Stimulated activated CD8-positive, alpha-beta memory T cell treated with anti-CD3 and anti-CD28 coated beads, Interleukin-4, amount 100 ng/mL, for 24 hours (primary cell): Measurements from ENCODE around the gene PSD4.

Experiments
- DNase-seq: peaks from one replicate; pipeline ENCODE4 v3.0.0-alpha.2; 2020; ENCODE audit warnings: low read depth

PSD4 gene

GRCh38 chr2:113173542-113174375 is at the start of gene PSD4:
PSD4 (plus strand) TSS chr2:113173971; CDS start chr2:113182457, 8,486 bp downstream.
- DNase-seq: peak; percentile 83

DNA sequence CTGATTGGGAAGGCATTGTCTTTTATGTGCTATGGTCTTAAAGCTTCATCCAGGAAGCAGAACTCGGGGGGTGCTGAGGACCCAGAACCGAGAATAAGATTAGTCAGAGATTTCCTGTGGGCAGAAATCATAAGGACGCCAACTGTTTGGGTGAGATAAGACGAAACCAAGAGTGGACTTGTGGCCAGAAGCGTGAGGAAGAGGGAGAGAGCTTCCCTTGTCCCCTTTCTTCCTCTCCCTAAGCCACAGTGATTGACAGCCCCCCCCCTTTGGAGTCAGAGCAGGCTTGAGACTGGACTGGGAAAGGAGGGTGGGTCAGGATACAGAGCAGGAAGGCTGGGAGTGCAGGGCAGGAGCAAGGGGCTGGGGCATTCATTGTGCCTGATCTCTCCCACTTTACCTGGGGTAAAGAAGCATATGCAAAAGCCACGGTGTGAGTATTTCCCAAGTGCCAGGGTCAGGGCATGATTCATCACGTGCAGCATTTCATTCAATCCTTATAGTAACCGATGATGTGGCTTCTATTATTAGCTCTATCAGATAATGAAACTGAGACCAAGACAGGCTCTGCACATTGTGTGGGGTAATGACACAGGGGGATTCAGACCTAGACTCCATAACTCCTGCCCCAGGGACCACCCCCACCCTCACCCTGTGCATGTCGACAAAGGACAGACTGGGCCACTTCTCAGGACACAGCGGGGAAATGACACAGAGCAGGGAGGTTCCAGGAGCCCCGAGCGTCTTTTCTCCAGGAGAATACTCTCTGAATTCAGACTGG is 49.4 kb upstream of the PSD4 start:
- DNase-seq: no peak

GRCh38 chr2:113124984-113125855 is 48.6 kb upstream of the PSD4 start:
- no peak for DNase-seq

- no peak for DNase-seq
These were observed 46.7 kb upstream of the PSD4 start, which contains the start of gene IL1RN for GRCh38 chr2:113126845-113127645. IL1RN (plus strand) TSS chr2:113127598; CDS start chr2:113127625, 27 bp downstream.

DNA sequence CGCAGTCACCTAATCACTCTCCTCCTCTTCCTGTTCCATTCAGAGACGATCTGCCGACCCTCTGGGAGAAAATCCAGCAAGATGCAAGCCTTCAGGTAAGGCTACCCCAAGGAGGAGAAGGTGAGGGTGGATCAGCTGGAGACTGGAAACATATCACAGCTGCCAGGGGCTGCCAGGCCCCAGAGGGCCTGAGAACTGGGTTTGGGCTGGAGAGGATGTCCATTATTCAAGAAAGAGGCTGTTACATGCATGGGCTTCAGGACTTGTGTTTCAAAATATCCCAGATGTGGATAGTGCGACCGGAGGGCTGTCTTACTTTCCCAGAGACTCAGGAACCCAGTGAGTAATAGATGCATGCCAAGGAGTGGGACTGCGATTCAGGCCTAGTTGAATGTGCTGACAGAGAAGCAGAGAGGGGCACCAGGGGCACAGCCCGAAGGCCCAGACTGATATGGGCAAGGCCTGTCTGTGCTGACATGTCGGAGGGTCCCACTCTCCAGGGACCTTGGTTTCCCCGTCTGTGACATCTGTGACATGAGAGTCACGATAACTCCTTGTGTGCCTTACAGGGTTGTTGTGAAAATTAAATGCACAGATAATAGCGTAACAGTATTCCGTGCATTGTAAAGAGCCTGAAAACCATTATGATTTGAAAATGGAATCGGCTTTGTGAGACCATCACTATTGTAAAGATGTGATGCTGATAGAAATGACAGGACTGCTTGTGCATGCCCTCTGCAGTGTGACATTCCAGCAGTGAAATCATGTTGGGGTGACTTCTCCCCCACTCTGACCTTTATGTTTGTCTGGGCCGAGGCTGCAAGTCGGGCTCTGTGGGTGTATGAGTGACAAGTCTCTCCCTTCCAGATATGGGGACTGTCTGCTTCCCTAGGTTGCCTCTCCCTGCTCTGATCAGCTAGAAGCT is 45.9 kb upstream of the PSD4 start:
- no peak for DNase-seq

DNA sequence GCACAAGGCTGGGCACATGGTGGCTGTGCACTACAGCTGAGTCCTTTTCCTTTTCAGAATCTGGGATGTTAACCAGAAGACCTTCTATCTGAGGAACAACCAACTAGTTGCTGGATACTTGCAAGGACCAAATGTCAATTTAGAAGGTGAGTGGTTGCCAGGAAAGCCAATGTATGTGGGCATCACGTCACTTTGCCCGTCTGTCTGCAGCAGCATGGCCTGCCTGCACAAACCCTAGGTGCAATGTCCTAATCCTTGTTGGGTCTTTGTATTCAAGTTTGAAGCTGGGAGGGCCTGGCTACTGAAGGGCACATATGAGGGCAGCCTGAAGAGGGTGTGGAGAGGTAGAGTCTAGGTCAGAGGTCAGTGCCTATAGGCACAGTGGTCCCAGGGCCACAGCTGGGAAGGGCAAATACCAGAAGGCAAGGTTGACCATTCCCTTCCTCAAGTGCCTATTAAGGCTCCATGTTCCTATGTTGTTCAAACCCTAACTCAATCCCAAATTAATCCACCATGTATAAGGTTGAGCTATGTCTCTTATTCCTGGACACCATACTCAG is 44.2 kb upstream of the PSD4 start:
- no peak for DNase-seq

DNA sequence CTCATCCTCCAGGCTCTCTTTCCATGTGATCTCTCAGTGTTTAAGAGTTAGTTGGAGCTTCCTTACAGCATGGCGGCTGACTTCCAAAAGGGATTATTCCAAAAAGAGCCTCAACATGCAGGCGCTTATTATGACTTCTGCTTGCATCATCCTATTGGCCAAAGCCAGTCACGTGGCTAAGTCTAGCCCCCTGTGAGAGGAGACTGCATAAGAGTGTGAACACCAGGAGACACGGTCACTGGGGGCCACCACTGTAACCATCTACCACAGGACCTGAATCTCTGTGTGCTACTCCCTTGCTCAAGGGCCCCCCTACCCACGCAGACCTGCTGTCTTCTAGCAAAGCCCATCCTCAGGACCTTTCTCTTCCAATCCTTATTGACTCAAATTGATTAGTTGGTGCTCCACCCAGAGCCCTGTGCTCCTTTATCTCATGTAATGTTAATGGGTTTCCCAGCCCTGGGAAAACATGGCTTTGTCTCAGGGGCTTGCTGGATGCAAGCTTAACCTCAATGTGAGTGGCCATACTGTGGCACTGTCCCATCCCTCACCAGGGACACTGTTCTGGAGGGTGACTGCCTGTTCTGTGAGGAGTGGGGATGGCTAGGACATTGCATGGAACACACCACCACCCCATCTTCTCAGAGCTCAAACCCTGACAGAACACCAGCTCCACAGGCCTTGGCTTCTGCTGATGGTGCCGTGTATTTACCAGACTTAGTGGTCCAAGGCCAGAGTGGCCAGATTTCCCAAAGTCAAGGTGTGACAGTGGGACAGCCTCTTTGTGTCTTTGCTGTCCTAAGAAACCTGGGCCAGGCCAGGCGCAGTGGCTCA is 42.2 kb upstream of the PSD4 start:
- no peak for DNase-seq

DNA sequence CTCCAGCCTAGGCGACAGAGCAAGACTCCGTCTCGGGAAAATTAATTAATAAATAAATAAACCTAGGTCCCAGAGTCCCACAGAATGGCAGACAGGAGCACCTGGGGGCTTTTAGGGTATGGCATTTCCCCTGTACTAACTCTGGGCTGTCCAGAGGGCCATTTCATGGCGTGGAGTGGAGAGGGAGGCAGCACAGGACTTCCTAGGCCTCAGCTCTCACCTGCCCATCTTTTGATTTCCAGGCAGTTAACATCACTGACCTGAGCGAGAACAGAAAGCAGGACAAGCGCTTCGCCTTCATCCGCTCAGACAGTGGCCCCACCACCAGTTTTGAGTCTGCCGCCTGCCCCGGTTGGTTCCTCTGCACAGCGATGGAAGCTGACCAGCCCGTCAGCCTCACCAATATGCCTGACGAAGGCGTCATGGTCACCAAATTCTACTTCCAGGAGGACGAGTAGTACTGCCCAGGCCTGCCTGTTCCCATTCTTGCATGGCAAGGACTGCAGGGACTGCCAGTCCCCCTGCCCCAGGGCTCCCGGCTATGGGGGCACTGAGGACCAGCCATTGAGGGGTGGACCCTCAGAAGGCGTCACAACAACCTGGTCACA is 41.3 kb upstream of the PSD4 start:
- DNase-seq: no peak

DNA sequence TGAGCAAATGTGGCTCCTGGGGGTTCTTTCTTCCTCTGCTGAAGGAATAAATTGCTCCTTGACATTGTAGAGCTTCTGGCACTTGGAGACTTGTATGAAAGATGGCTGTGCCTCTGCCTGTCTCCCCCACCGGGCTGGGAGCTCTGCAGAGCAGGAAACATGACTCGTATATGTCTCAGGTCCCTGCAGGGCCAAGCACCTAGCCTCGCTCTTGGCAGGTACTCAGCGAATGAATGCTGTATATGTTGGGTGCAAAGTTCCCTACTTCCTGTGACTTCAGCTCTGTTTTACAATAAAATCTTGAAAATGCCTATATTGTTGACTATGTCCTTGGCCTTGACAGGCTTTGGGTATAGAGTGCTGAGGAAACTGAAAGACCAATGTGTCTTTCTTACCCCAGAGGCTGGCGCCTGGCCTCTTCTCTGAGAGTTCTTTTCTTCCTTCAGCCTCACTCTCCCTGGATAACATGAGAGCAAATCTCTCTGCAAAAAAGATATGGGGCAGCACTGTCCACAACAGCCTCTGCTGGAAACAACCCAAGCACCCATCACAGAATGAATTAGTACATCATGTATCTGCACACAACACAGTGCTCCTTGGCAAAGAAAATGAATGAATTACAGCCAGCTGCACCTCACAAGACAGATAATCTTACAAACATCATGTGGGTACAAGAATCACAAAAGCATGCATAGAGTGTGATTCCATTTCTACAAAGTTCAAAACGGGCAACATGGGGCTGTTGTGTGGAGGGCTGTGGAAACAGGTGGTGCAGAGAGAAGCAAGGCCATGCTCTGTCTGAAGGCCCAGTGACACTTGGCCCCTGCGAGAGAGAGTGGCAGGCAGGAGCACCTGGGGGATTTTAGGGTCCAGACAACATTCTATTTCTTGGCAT is 39.8 kb upstream of the PSD4 start:
- DNase-seq: no peak

DNA sequence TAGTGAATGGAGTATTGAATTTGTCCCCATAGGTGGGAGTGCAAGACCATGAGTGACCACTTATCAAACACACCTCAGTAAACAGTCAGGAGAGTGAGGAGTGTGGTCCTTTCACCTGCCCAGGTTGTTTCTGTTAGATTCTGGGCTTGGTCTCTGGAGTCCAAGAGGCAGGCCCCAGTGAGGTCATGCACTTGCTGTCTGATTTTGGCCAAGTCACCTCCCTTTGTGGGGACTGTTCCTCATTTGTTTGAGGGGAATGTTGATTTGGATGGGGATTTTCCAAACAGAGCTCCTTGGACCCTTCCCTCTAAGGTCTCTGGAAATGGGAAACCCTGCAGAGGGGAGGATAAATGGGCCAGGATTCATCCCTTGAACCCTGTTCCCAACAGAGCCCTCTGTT is 39.1 kb upstream of the PSD4 start:
- DNase-seq: no peak

DNA sequence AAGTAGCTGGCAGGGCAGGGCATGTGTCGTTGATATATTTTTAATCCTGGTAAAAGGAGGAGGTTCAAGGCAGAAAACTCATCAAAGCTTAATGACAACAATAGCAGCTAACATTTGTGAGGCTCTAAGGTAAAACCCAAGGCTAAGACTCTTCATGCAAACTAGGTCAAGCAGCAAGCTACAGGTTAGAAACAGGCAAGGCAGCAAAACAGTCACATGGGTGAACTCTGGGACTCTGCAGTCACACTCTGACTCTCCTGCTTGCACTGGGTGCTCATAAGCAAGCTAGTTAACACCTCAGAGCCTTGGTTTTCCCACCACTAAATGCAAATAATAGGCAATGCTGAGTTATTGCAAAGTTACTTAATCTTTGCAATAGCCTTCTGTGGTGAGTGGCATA is 38.5 kb upstream of the PSD4 start:
- no peak for DNase-seq

GRCh38 chr2:113136828-113137775 is 36.7 kb upstream of the PSD4 start:
- no peak for DNase-seq

DNA sequence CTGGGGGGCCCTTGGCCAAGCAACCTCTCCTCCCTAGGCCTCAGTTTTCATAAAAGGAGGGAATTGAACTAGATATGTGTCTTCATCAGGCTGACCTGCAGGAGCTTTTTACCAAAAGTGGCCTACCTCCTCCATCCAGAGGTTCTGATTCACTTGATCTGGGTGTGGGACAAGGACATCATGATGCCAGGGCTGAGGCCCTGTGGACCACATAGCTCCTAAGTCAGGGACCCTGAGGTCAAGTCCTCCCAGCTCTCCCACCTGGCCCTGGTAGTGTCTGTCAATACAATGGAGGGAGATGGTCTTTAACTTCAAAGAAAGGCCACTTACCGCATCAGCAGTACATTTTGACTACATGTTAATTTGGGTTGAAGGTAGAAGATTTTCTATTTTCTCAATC is 35.9 kb upstream of the PSD4 start:
- DNase-seq: no peak

DNA sequence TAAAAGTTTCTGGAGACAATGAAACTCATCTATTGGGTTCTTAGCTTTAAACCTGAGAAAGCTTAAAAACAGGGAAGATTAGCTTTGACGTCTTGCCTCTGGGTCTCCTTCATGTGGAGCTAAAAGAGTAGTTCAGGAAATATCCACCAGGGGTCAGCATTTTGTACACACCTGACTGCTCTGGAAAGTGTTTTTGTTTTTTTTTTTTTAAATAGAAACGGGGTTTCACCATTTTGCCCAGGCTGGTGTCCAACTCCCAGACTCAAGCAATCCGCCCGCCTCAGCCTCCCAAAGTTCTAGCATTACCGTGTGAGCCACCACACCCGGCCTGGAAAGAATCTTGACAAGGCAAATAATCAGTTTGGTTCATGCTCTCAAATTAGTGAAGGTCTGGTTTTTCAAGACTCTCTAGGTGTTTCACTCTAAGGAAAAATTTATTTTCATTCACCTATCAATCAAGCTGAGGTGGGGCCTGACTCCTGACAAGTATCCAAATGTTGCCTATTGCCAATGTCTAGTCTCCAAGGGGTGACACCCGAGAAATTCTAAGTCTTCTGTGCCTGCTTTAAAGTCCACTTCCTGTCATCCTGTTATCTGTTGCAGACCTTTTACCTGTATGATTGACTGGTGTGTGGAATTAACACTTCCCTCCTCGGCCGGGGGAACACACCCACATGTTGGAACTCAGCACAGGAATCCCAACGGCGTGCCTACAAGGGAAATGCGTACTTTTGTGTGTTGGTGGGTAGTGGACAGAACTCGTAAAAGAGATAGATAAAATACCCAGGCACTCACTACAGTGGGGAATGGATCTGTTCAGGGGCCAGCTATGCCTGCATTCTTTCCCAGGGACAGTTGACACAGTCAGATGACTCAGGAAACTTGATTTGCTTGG is 35.1 kb upstream of the PSD4 start:
- no peak for DNase-seq

- DNase-seq: no peak
These were observed 32.3 kb upstream of the PSD4 start for GRCh38 chr2:113141451-113141850.
